Choroid plexus epithelial cell (primary cell): Measurements from ENCODE around the gene NUCB1.
A peak's percentile ranks its signal among the peaks of the same experiment; 100 is the strongest.

Experiments used
- DNase-seq: peaks from one replicate; pipeline ENCODE4 v3.0.0-alpha.2; 2010; ENCODE audit warnings: low read depth
- H3K4me3 ChIP-seq: 2 replicates; pipeline ENCODE4 v1.5.1; 2011; ENCODE audit warnings: low read depth, mild to moderate bottlenecking, control low read depth, low read length, moderate library complexity
- CTCF ChIP-seq: conservative IDR thresholded peaks from 2 replicates; pipeline ENCODE4 v1.5.1; 2011; ENCODE audit warnings: low read depth, mild to moderate bottlenecking, control low read depth, inconsistent platforms, low read length, moderate library complexity

Gene NUCB1

GRCh38 chr19:48954595-48955307 is 54.6 kb downstream of the NUCB1 start, which contains the start of gene BAX:
BAX (plus strand) TSS chr19:48954875; CDS start chr19:48954929, 54 bp downstream.
- DNase-seq, result peak; percentile 98
- H3K4me3 ChIP-seq, result peak within 1 kb of the TSS; percentile 95
- peak; percentile 9 for TF ChIP-seq CTCF

GRCh38 chr19:48955308-48955958 is 55.3 kb downstream of the NUCB1 start:
- peak overlapping the region; percentile 95 for H3K4me3 ChIP-seq
- TF ChIP-seq CTCF, result no peak
- no peak for DNase-seq

- no peak for DNase-seq
- no peak for TF ChIP-seq CTCF
- H3K4me3 ChIP-seq, result no peak overlapping the region
Observed at GRCh38 chr19:48958006-48958405, 57.9 kb downstream of the NUCB1 start.

GRCh38 chr19:48959341-48960239 is 59.5 kb downstream of the NUCB1 start:
- no peak overlapping the region for H3K4me3 ChIP-seq
- no peak for DNase-seq
- TF ChIP-seq CTCF, result no peak

GRCh38 chr19:48961051-48961649 is 61.0 kb downstream of the NUCB1 start:
- no peak for TF ChIP-seq CTCF
- no peak overlapping the region for H3K4me3 ChIP-seq
- DNase-seq, result no peak

- TF ChIP-seq CTCF, result no peak
- no peak overlapping the region for H3K4me3 ChIP-seq
- no peak for DNase-seq
Observed at GRCh38 chr19:48961673-48962028, 61.5 kb downstream of the NUCB1 start.
